Hematopoietic multipotent progenitor cell treated with erythropoietin and hydrocortisone succinate and interleukin-3 and kit ligand, for 17 days (in vitro differentiated cells): ENCODE data around the gene DNAJC6.
A peak's percentile ranks its signal among the peaks of the same experiment; 100 is the strongest.
"Not testable (repeated sequence)": the region's sequence is repeated elsewhere in the genome, so short reads cannot be mapped to it uniquely, and the experiment has no call there.

ENCODE experiments used
- DNase-seq: peaks from one replicate; pipeline ENCODE4 v3.0.0-alpha.2; 2015; ENCODE audit warnings: low spot score

The DNAJC6 gene

GRCh38 chr1:65357291-65357960 lies 48.1 kb downstream of the DNAJC6 start:
- no peak for DNase-seq

- no peak for DNase-seq
These were observed 50.5 kb downstream of the DNAJC6 start for GRCh38 chr1:65359888-65360287.

- no peak for DNase-seq
These were observed 51.3 kb downstream of the DNAJC6 start for GRCh38 chr1:65360648-65361047.

GRCh38 chr1:65362545-65362944 lies 53.2 kb downstream of the DNAJC6 start:
- no peak for DNase-seq

- DNase-seq, result no peak
These were observed 54.1 kb downstream of the DNAJC6 start for GRCh38 chr1:65363484-65363883.

GRCh38 chr1:65368403-65368802 lies 59.1 kb downstream of the DNAJC6 start:
- no peak for DNase-seq

GRCh38 chr1:65371544-65371943 lies 62.2 kb downstream of the DNAJC6 start:
- no peak for DNase-seq

- peak; percentile 72 for DNase-seq
These were observed 63.2 kb downstream of the DNAJC6 start for GRCh38 chr1:65372557-65372956.

GRCh38 chr1:65377496-65378246 lies 68.3 kb downstream of the DNAJC6 start:
- no peak for DNase-seq

- DNase-seq, result peak; percentile 30
These were observed 69.1 kb downstream of the DNAJC6 start for GRCh38 chr1:65378247-65378946.

GRCh38 chr1:65384426-65384825 lies 75.1 kb downstream of the DNAJC6 start:
- not testable (repeated sequence) for DNase-seq

GRCh38 chr1:65386439-65386838 lies 77.1 kb downstream of the DNAJC6 start:
- no peak for DNase-seq

- DNase-seq, result no peak
These were observed 78.5 kb downstream of the DNAJC6 start for GRCh38 chr1:65387821-65388220.

GRCh38 chr1:65388908-65389695 lies 79.8 kb downstream of the DNAJC6 start:
- no peak for DNase-seq

GRCh38 chr1:65392497-65392896 lies 83.2 kb downstream of the DNAJC6 start:
- no peak for DNase-seq

- no peak for DNase-seq
These were observed 84.0 kb downstream of the DNAJC6 start for GRCh38 chr1:65393347-65393746.

GRCh38 chr1:65393928-65394327 lies 84.6 kb downstream of the DNAJC6 start:
- no peak for DNase-seq

GRCh38 chr1:65395887-65396612 lies 86.7 kb downstream of the DNAJC6 start:
- no peak for DNase-seq

GRCh38 chr1:65398083-65398482 lies 88.7 kb downstream of the DNAJC6 start:
- no peak for DNase-seq

- DNase-seq, result no peak
These were observed 89.7 kb downstream of the DNAJC6 start for GRCh38 chr1:65399003-65399402.

GRCh38 chr1:65401612-65402011 lies 92.3 kb downstream of the DNAJC6 start:
- no peak for DNase-seq

- DNase-seq, result no peak
These were observed 95.6 kb downstream of the DNAJC6 start for GRCh38 chr1:65404941-65405340.
